HepG2 (cell line): Measurements from ENCODE around the gene PLEKHD1. TPM values are rescaled to one million over a fixed set of nuclear protein-coding genes. Genes with fewer than 3 reads are reported as not detected.

Experiments
- ATAC-seq: fragments of 200-7000 bp; cut with Tn5 transposase; 3 replicates; pipeline ENCODE4 v1.9.1; 2020; ENCODE audit warnings: mild to moderate bottlenecking, moderate library complexity
- BruUV-seq: library from RNA; stranded (reverse); fragments of 400-500 nt; replicated peaks from 2 replicates; lab custom pipeline; 2021; lab: Mats Ljungman, UMichigan
- CTCF ChIA-PET: fragments of 300-600 bp; formaldehyde crosslinking; extraction: SDS; loops from one replicate; lab custom pipeline; 2021; ENCODE audit warnings: low total read pairs, inconsistent platforms, low intra/inter-chr PET ratio; lab: Yijun Ruan, JAX
- POLR2A ChIA-PET: fragments of 350-600 bp; sonication (Branson Sonifier 250); formaldehyde crosslinking; loops from one replicate; lab custom pipeline; 2020; ENCODE audit warnings: antibody characterized with exemption, inconsistent platforms; lab: Yijun Ruan, JAX
- DNase-seq: peaks from one replicate; pipeline ENCODE4 v3.0.0-alpha.2; 2015; ENCODE audit warnings: low spot score
- FAIRE-seq: peaks from 3 replicates; lab custom pipeline; 2011; peaks lifted over from hg19 to GRCh38; lab: Jason Lieb, UNC
- H2AFZ ChIP-seq: one replicate; pipeline ENCODE4 v1.6.1; 2011; ENCODE audit warnings: low read length, inconsistent platforms
- H3K27ac ChIP-seq: fragments of 300-600 bp; 3 replicates; pipeline ENCODE4 v1.8.0; 2011; ENCODE audit warnings: mixed run types, mild to moderate bottlenecking, mixed read lengths, low read length, inconsistent platforms; ENCODE audit not compliant: insufficient read depth; ENCODE audit errors: extremely low read length
- H3K27me3 ChIP-seq, 2 experiments: fragments of 200-600 bp in 1 of 2; 2 replicates in 1 of 2; 3 replicates in 1 of 2; pipeline versions ENCODE4 v1.6.0 to v1.8.0; 2011; ENCODE audit warnings: low read length in 2 of 2, mild to moderate bottlenecking in 2 of 2, moderate library complexity in 2 of 2, inconsistent platforms in 1 of 2; ENCODE audit not compliant: insufficient read depth in 2 of 2, control insufficient read depth in 1 of 2
- H3K36me3 ChIP-seq, 2 experiments: fragments of 200-600 bp in 1 of 2; replicated peaks in 1 of 2; 2 replicates in 1 of 2; 3 replicates in 1 of 2; pipeline versions ENCODE4 v1.5.1 to v1.8.0; 2011; ENCODE audit warnings: low read length in 2 of 2, inconsistent platforms in 1 of 2; ENCODE audit not compliant: insufficient read depth in 2 of 2, control insufficient read depth in 1 of 2
- H3K4me1 ChIP-seq: 2 replicates; pipeline ENCODE4 v1.5.1; 2012; ENCODE audit warnings: low read length, inconsistent platforms; ENCODE audit not compliant: insufficient read depth
- H3K4me2 ChIP-seq: 2 replicates; pipeline ENCODE4 v1.6.0; 2011; ENCODE audit warnings: low read depth, low read length, inconsistent platforms
- H3K4me3 ChIP-seq, 3 experiments: fragments of 200-600 bp in 1 of 3; sonication (generic), shearing (Covaris generic) in 1 of 3; replicated peaks in 1 of 3; 2 replicates each; pipeline ENCODE4 v1.5.1; 2011 to 2016; ENCODE audit warnings: low read length in 3 of 3, inconsistent platforms in 2 of 3, low read depth in 2 of 3, mild to moderate bottlenecking in 2 of 3, control low read depth in 1 of 3, mixed read lengths in 1 of 3; ENCODE audit not compliant: insufficient read depth in 1 of 3
- H3K79me2 ChIP-seq: one replicate; pipeline ENCODE4 v1.6.1; 2011; ENCODE audit warnings: low read length, inconsistent platforms; ENCODE audit not compliant: insufficient read depth
- H3K9ac ChIP-seq: 2 replicates; pipeline ENCODE4 v1.6.0; 2011; ENCODE audit warnings: mild to moderate bottlenecking, low read depth, low read length, inconsistent platforms; ENCODE audit not compliant: insufficient read depth
- H3K9me3 ChIP-seq: 2 replicates; pipeline ENCODE4 v1.5.1; 2012; ENCODE audit warnings: mild to moderate bottlenecking, low read length
- H4K20me1 ChIP-seq: 2 replicates; pipeline ENCODE4 v1.6.0; 2011; ENCODE audit warnings: inconsistent platforms, mild to moderate bottlenecking, low read length, moderate library complexity; ENCODE audit not compliant: insufficient read depth
- EEA1 ChIP-seq: sonication (generic); formaldehyde crosslinking; IDR thresholded peaks from 2 replicates; pipeline ENCODE4 v1.5.1; 2020; ENCODE audit warnings: mild to moderate bottlenecking, missing genetic modification reagents, borderline replicate concordance
- ISL2 ChIP-seq: sonication (generic); formaldehyde crosslinking; IDR thresholded peaks from 2 replicates; pipeline ENCODE4 v1.5.0; 2020; ENCODE audit warnings: missing genetic modification reagents
- ZNF660 ChIP-seq: sonication (generic); formaldehyde crosslinking; IDR thresholded peaks from 2 replicates; pipeline ENCODE4 v1.5.1; 2020; ENCODE audit warnings: mild to moderate bottlenecking, low read depth, missing genetic modification reagents, borderline replicate concordance
- WGBS: methylation state at CpG from one replicate; pipeline ENCODE4 v1.1.6; 2017; ENCODE audit warnings: low lambda C conversion rate; 5-methylcytosine and 5-hydroxymethylcytosine counted together
- in situ Hi-C: cut with HindIII; loops from 2 replicates; pipeline ENCODE4 v1.10.0; 2017; ENCODE audit warnings: low pct_unique_long_range_greater_than_20kb; ENCODE audit not compliant: extremely low pct_ligation_motif_present
- intact Hi-C: fragments of 100-400 bp; cut with micrococcal nuclease; formaldehyde crosslinking; loops from one replicate; pipeline ENCODE4 v1.10.0; 2022; ENCODE audit not compliant: unreplicated experiment
- polyA plus RNA-seq, 8 experiments: library from polyadenylated mRNA; depleted of rRNA in 3 of 8; stranded (reverse) in 7 of 8; unstranded in 1 of 8; fragments of >200 nt; fragmentation: Illumina TruSeq in 4 of 8; extraction: Trizol in 4 of 8; gene quantifications; 2 replicates each; pipeline versions ENCODE4 v1.2.1 to v1.2.3, GENCODE V29; 2011 to 2016; ENCODE audit warnings: low read depth in 4 of 8, missing spikeins in 1 of 8, mixed read lengths in 1 of 8; ENCODE audit not compliant: insufficient read depth in 1 of 8
- total RNA-seq, 5 experiments: library from RNA; depleted of rRNA; stranded (reverse); fragments of >200 nt; fragmentation: Illumina TruSeq; extraction: Trizol; gene quantifications; 2 replicates each; pipeline ENCODE4 v1.2.3, GENCODE V29; 2016; ENCODE audit warnings: low read depth in 1 of 5
- TF ChIP-seq, protein P1 (sequence below): sonication (generic); formaldehyde crosslinking; conservative IDR thresholded peaks from 2 replicates; pipeline ENCODE4 v1.4.0; 2020; ENCODE audit warnings: mild to moderate bottlenecking, missing genetic modification reagents, moderate library complexity
- TF ChIP-seq, protein P2 (sequence below): sonication (generic); formaldehyde crosslinking; IDR thresholded peaks from 2 replicates; pipeline ENCODE4 v1.4.0; 2020; ENCODE audit warnings: mild to moderate bottlenecking, low read depth, missing genetic modification reagents

The PLEKHD1 gene
- total and polyA plus RNA-seq, 2 of the 13 experiments (the other 11 are each of a cell fraction or from before 2014, with no cell fraction given), result 0.01 TPM; not detected in 1

DNA sequence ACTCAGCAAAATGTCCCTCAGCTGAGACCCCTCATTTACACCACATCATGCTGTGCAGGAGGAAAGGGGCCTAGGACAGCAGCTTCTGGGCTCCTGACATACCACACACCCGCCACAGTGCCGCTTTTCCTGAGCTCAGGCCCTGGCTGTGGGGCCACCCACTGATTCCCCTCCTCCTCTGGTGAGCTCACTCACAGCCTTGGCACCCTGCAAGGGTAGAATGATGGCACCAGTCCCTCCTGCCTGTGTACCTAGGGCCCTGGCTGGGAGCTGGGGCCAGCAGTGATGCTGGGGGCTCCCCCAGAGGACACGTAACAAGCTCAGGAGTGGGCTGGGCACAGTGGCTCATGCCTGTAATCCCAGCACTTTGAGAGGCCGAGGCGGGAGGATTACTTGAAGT, 44.4 kb downstream of the PLEKHD1 start:
- ATAC-seq (no peak), FAIRE-seq (no peak), DNase-seq (no peak)
- no peak overlapping the region for H3K4me3 ChIP-seq
- TF ChIP-seq, protein P1, sequence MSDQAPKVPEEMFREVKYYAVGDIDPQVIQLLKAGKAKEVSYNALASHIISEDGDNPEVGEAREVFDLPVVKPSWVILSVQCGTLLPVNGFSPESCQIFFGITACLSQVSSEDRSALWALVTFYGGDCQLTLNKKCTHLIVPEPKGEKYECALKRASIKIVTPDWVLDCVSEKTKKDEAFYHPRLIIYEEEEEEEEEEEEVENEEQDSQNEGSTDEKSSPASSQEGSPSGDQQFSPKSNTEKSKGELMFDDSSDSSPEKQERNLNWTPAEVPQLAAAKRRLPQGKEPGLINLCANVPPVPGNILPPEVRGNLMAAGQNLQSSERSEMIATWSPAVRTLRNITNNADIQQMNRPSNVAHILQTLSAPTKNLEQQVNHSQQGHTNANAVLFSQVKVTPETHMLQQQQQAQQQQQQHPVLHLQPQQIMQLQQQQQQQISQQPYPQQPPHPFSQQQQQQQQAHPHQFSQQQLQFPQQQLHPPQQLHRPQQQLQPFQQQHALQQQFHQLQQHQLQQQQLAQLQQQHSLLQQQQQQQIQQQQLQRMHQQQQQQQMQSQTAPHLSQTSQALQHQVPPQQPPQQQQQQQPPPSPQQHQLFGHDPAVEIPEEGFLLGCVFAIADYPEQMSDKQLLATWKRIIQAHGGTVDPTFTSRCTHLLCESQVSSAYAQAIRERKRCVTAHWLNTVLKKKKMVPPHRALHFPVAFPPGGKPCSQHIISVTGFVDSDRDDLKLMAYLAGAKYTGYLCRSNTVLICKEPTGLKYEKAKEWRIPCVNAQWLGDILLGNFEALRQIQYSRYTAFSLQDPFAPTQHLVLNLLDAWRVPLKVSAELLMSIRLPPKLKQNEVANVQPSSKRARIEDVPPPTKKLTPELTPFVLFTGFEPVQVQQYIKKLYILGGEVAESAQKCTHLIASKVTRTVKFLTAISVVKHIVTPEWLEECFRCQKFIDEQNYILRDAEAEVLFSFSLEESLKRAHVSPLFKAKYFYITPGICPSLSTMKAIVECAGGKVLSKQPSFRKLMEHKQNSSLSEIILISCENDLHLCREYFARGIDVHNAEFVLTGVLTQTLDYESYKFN (CRISPR knock-in tag), result no peak
- TF ChIP-seq, protein P2, sequence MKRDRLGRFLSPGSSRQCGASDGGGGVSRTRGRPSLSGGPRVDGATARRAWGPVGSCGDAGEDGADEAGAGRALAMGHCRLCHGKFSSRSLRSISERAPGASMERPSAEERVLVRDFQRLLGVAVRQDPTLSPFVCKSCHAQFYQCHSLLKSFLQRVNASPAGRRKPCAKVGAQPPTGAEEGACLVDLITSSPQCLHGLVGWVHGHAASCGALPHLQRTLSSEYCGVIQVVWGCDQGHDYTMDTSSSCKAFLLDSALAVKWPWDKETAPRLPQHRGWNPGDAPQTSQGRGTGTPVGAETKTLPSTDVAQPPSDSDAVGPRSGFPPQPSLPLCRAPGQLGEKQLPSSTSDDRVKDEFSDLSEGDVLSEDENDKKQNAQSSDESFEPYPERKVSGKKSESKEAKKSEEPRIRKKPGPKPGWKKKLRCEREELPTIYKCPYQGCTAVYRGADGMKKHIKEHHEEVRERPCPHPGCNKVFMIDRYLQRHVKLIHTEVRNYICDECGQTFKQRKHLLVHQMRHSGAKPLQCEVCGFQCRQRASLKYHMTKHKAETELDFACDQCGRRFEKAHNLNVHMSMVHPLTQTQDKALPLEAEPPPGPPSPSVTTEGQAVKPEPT (CRISPR knock-in tag), result no peak
- no peak for TF ChIP-seq ISL2 (CRISPR knock-in tag)
- no peak for TF ChIP-seq ZNF660 (CRISPR knock-in tag)
- TF ChIP-seq EEA1 (CRISPR knock-in tag), result no peak
- no peaks in the 10 kb centered on the region; the same call in 1 of the 2 replicates for H4K20me1 ChIP-seq
- intact Hi-C loops (no loop called here), in situ Hi-C loops (no loop called here)
- no peaks in the 10 kb centered on the region for H3K36me3 ChIP-seq
- no peak overlapping the region for H3K4me2 ChIP-seq
- H2AFZ ChIP-seq, result no peak overlapping the region
- no TSS peak for BruUV-seq
- H3K27ac ChIP-seq, result no peak overlapping the region
- ChIA-PET CTCF (no interaction called here), POLR2A (no interaction called here)
- no peaks in the 10 kb centered on the region for H3K79me2 ChIP-seq
- WGBS, result 45% methylated on average over 3 of the region's 5 CpGs
- peaks cover 5 to 19% of the 10 kb centered on the region in 2 experiments; a peak in 2 of 5 replicates for H3K27me3 ChIP-seq
- no peaks in the 10 kb centered on the region for H3K4me1 ChIP-seq
- H3K9me3 ChIP-seq, result no peaks in the 10 kb centered on the region
- H3K9ac ChIP-seq, result no peak overlapping the region
